Endothelial cell of hepatic sinusoid (primary cell): ENCODE data around the gene ADGRB3.

Source experiments
- in situ Hi-C: cut with HindIII; loops from 2 replicates; pipeline ENCODE4 v1.10.0; 2017; ENCODE audit warnings: low sequenced_read_pairs

The ADGRB3 gene

GRCh38 chr6:69012876-69013275, 377.8 kb downstream of the ADGRB3 start:
- in situ Hi-C loops: no loop called here

- in situ Hi-C loops: no loop called here
Measured at GRCh38 chr6:69018906-69019305, 383.8 kb downstream of the ADGRB3 start.

GRCh38 chr6:69019832-69020231, 384.8 kb downstream of the ADGRB3 start:
- in situ Hi-C loops: no loop called here

- in situ Hi-C loops: no loop called here
Measured at GRCh38 chr6:69022993-69023392, 387.9 kb downstream of the ADGRB3 start.

- in situ Hi-C loops: no loop called here
Measured at GRCh38 chr6:69026243-69026642, 391.2 kb downstream of the ADGRB3 start.

- in situ Hi-C loops: no loop called here
Measured at GRCh38 chr6:69026715-69027114, 391.6 kb downstream of the ADGRB3 start.

GRCh38 chr6:69027861-69028260, 392.8 kb downstream of the ADGRB3 start:
- in situ Hi-C loops: no loop called here

- in situ Hi-C loops: no loop called here
Measured at GRCh38 chr6:69038841-69039240, 403.8 kb downstream of the ADGRB3 start.

GRCh38 chr6:69042297-69042696, 407.2 kb downstream of the ADGRB3 start:
- in situ Hi-C loops: no loop called here

GRCh38 chr6:69044534-69044933, 409.5 kb downstream of the ADGRB3 start:
- in situ Hi-C loops: no loop called here

GRCh38 chr6:69059413-69059812, 424.3 kb downstream of the ADGRB3 start:
- in situ Hi-C loops: no loop called here

- in situ Hi-C loops: loop anchor here (5.0 kb wide), 1 partner anchor 51 kb away; no protein-coding TSS in a partner anchor
Measured at GRCh38 chr6:69061066-69061465, 426.0 kb downstream of the ADGRB3 start.

- in situ Hi-C loops: loop anchor here (5.0 kb wide), 1 partner anchor 49 kb away; no protein-coding TSS in a partner anchor
Measured at GRCh38 chr6:69063401-69063800, 428.3 kb downstream of the ADGRB3 start.

GRCh38 chr6:69064226-69064625, 429.1 kb downstream of the ADGRB3 start:
- in situ Hi-C loops: loop anchor here (5.0 kb wide), 1 partner anchor 48 kb away; no protein-coding TSS in a partner anchor

GRCh38 chr6:69069881-69070280, 434.8 kb downstream of the ADGRB3 start:
- in situ Hi-C loops: no loop called here

GRCh38 chr6:69072796-69073195, 437.7 kb downstream of the ADGRB3 start:
- in situ Hi-C loops: no loop called here

GRCh38 chr6:69084746-69085335, 449.8 kb downstream of the ADGRB3 start:
- in situ Hi-C loops: no loop called here

- in situ Hi-C loops: no loop called here
Measured at GRCh38 chr6:69086689-69087088, 451.6 kb downstream of the ADGRB3 start.

- in situ Hi-C loops: no loop called here
Measured at GRCh38 chr6:69089539-69089938, 454.5 kb downstream of the ADGRB3 start.

- in situ Hi-C loops: no loop called here
Measured at GRCh38 chr6:69090132-69090531, 455.1 kb downstream of the ADGRB3 start.

- in situ Hi-C loops: no loop called here
Measured at GRCh38 chr6:69096681-69097080, 461.6 kb downstream of the ADGRB3 start.

- in situ Hi-C loops: no loop called here
Measured at GRCh38 chr6:69097948-69098347, 462.9 kb downstream of the ADGRB3 start.

GRCh38 chr6:69098910-69099309, 463.8 kb downstream of the ADGRB3 start:
- in situ Hi-C loops: no loop called here
